Chondrocyte (in vitro differentiated cells): ENCODE measurements around the gene DUSP18. TPM values are rescaled to one million over a fixed set of nuclear protein-coding genes. Genes with fewer than 3 reads are reported as not detected.
A peak's percentile ranks its signal among the peaks of the same experiment; 100 is the strongest.
"Not testable (repeated sequence)": the region's sequence is repeated elsewhere in the genome, so short reads cannot be mapped to it uniquely, and the experiment has no call there.

Experiments used
- DNase-seq: peaks from one replicate; pipeline ENCODE4 v3.0.0; 2021; ENCODE audit warnings: mixed read lengths, low spot score
- H3K27ac Mint-ChIP-seq: one replicate; pipeline ENCODE4 v1.8.0; 2021; ENCODE audit warnings: mild to moderate bottlenecking, moderate library complexity, mixed read lengths; ENCODE audit not compliant: unreplicated experiment
- H3K27me3 Mint-ChIP-seq: 2 replicates; pipeline ENCODE4 v1.8.0; 2021; ENCODE audit warnings: low read depth, mixed read lengths
- H3K36me3 Mint-ChIP-seq: 2 replicates; pipeline ENCODE4 v1.8.0; 2021; ENCODE audit warnings: low read depth, mixed read lengths
- H3K4me1 Mint-ChIP-seq: 2 replicates; pipeline ENCODE4 v1.8.0; 2021; ENCODE audit warnings: low read depth, mild to moderate bottlenecking, mixed read lengths
- H3K4me3 Mint-ChIP-seq: one replicate; pipeline ENCODE4 v1.8.0; 2021; ENCODE audit warnings: mild to moderate bottlenecking, moderate library complexity, mixed read lengths; ENCODE audit not compliant: unreplicated experiment
- H3K9me3 Mint-ChIP-seq: 2 replicates; pipeline ENCODE4 v1.8.0; 2021; ENCODE audit warnings: low read depth, mixed read lengths
- total RNA-seq: library from RNA; stranded (reverse); gene quantifications from 3 replicates; pipeline ENCODE4 v1.2.1, GENCODE V29; 2021
- TF ChIP-seq, protein P1 (sequence below): fragments of 200-600 bp; sonication (generic); IDR thresholded peaks from 2 replicates; pipeline ENCODE4 v1.5.0; 2021; ENCODE audit warnings: antibody characterized with exemption, mild to moderate bottlenecking, moderate library complexity

Gene DUSP18
- total RNA-seq, 1 donor from 2014 or later = 9.0 TPM

DNA sequence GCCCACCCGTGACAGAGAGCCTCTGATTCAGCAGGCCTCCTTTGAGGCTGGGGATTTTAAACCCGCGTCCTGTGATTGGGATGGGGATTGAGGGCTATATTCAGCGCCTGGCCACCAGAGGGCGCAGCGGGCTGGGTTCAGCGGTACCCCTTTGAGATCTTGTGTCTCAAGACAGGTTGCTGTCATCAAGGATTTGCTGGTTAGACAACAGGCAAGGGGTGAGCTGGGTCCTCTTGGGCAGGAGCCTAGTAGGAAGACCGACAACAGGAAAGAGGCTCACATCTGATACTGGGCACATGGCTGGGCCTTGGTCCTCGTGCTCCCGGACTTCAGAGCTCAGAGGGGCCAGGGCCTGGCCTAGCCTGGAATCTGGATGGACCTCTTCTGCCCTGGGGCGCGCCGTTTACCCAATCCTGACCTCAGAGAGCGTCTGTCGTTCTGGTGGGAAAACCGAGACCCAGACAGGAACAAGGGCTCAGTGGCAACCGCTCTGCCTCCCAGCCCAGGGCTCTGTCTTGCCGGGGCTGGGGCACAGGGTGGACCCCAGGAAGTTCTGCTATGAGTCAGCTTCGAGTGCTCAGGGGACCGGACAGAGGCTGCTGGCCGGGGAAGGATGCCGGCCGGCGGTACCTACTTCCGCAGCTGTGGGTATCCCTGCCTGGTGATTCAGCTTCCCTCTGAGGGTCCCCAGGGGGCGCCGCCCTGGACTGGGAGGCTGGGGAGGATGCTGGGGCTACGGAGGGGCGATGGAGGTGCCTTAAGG is 33.0 kb downstream of the DUSP18 start:
- H3K4me1 Mint-ChIP-seq = peaks cover 26% of the 10 kb centered on the region
- TF ChIP-seq, protein P1, sequence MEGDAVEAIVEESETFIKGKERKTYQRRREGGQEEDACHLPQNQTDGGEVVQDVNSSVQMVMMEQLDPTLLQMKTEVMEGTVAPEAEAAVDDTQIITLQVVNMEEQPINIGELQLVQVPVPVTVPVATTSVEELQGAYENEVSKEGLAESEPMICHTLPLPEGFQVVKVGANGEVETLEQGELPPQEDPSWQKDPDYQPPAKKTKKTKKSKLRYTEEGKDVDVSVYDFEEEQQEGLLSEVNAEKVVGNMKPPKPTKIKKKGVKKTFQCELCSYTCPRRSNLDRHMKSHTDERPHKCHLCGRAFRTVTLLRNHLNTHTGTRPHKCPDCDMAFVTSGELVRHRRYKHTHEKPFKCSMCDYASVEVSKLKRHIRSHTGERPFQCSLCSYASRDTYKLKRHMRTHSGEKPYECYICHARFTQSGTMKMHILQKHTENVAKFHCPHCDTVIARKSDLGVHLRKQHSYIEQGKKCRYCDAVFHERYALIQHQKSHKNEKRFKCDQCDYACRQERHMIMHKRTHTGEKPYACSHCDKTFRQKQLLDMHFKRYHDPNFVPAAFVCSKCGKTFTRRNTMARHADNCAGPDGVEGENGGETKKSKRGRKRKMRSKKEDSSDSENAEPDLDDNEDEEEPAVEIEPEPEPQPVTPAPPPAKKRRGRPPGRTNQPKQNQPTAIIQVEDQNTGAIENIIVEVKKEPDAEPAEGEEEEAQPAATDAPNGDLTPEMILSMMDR = peak; percentile 96
- peak overlapping the region; percentile 85 for H3K4me3 Mint-ChIP-seq
- H3K27me3 Mint-ChIP-seq = no peaks in the 10 kb centered on the region
- no peaks in the 10 kb centered on the region for H3K9me3 Mint-ChIP-seq
- H3K36me3 Mint-ChIP-seq = no peaks in the 10 kb centered on the region
- H3K27ac Mint-ChIP-seq = peak overlapping the region; percentile 90
- no peak for DNase-seq

DNA sequence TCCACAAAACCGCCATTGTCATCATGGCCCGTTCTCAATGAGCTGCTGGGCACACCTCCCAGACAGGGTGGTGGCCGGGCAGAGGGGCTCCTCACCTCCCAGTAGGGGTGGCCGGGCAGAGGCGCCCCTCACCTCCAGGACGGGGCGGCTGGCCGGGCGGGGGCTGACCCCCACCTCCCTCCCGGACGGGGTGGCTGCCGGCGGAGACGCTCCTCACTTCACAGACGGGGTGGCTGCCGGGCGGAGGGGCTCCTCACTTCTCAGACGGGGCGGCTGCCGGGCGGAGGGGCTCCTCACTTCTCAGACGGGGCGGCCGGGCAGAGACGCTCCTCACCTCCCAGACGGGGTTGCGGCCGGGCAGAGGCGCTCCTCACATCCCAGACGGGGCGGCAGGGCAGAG is 36.2 kb downstream of the DUSP18 start:
- H3K27me3 Mint-ChIP-seq, DNase-seq, H3K9me3 Mint-ChIP-seq, H3K27ac Mint-ChIP-seq, H3K36me3 Mint-ChIP-seq, H3K4me3 Mint-ChIP-seq: not testable (repeated sequence)
- peaks cover 33% of the 10 kb centered on the region for H3K4me1 Mint-ChIP-seq

DNA sequence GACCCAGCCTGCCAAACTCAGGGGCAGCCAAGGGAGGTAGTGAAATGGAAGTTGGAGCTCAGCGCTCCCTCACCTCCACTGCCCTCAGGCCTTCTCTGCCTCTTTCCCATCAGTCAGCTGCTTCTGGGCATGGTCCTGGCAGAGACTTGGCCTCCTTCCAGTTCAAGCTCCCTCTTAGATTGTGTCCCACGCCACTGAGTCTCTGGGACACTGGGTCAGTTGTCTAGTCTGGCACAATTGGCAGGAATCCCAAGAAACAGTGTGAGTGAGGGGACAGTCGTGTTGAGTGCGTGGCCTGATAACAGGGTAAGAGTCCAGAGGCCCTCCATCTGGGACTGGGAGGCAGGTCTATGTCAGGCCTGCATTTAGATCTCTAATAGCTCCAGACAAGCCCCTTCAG is 39.2 kb downstream of the DUSP18 start:
- TF ChIP-seq, protein P1 = no peak
- Mint-ChIP-seq H3K4me3 (no peak overlapping the region), H3K27me3 (no peaks in the 10 kb centered on the region), H3K36me3 (no peaks in the 10 kb centered on the region), H3K27ac (no peak overlapping the region), H3K9me3 (no peaks in the 10 kb centered on the region), H3K4me1 (peaks cover 18% of the 10 kb centered on the region)
- DNase-seq = no peak

DNA sequence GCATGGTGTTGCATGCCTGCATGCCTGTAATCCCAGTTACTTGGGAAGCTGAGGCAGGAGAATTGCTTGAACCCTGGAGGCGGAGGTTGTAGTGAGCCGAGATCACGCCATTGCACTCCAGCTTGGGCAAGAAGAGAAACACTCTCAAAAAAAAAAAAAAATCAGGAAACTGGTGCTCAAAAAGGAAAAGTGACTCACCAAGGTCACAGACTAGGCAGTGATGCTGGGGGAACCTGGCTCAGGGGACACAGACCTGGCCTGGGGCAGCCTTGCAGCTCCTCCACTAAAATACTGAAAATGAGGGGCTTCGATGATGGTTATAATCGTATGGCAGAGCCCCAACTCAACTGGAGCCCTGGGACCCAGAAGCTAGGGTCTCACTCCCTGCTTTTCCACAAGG is 40.2 kb downstream of the DUSP18 start:
- H3K4me3 Mint-ChIP-seq = no peak overlapping the region
- no peaks in the 10 kb centered on the region for H3K36me3 Mint-ChIP-seq
- H3K9me3 Mint-ChIP-seq = no peaks in the 10 kb centered on the region
- no peak overlapping the region for H3K27ac Mint-ChIP-seq
- TF ChIP-seq, protein P1 = no peak
- no peaks in the 10 kb centered on the region for H3K27me3 Mint-ChIP-seq
- H3K4me1 Mint-ChIP-seq = peaks cover 18% of the 10 kb centered on the region
- no peak for DNase-seq

DNA sequence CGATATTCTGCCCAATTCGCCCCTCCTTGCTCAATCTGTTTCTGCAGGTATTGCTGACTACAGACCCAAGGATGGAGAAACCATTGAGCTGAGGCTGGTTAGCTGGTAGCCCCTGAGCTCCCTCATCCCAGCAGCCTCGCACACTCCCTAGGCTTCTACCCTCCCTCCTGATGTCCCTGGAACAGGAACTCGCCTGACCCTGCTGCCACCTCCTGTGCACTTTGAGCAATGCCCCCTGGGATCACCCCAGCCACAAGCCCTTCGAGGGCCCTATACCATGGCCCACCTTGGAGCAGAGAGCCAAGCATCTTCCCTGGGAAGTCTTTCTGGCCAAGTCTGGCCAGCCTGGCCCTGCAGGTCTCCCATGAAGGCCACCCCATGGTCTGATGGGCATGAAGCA is 41.3 kb downstream of the DUSP18 start:
- Mint-ChIP-seq H3K36me3 (peaks cover 2% of the 10 kb centered on the region), H3K27ac (no peak overlapping the region), H3K27me3 (no peaks in the 10 kb centered on the region), H3K4me3 (no peak overlapping the region), H3K4me1 (peaks cover 18% of the 10 kb centered on the region), H3K9me3 (no peaks in the 10 kb centered on the region)
- TF ChIP-seq, protein P1 = no peak
- DNase-seq = no peak

DNA sequence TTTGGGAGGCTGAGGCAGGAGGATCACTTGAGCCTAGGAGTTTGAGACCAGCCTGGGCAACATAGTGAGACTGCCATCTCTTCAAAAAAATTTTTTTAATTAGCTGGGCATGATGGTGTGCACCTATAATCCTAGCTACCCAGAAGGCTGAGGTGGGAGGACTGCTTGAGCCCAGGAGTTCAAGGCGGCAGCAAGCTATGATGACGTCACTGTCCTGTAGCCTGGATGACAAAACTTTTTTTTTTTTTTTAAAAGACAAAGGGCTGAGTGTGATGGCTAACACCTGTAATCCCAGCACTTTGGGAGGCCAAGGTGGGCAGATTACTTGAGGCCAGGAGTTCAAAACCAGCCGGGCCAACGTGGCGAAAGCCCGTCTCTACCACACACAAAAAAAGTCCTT is 47.8 kb downstream of the DUSP18 start:
- H3K4me1 Mint-ChIP-seq, H3K27ac Mint-ChIP-seq, H3K4me3 Mint-ChIP-seq, DNase-seq, H3K27me3 Mint-ChIP-seq, H3K9me3 Mint-ChIP-seq, H3K36me3 Mint-ChIP-seq: not testable (repeated sequence)
